ENCODE results near the gene PFN3. TPM values are rescaled to one million over a fixed set of nuclear protein-coding genes. Genes with fewer than 3 reads are reported as not detected.
"Not testable (repeated sequence)": the region's sequence is repeated elsewhere in the genome, so short reads cannot be mapped to it uniquely, and the experiment has no call there.

The PFN3 gene
- polyA plus RNA-seq, 5 donors = not detected

- no peak for DNase-seq
These were observed 38.8 kb downstream of the PFN3 start for GRCh38 chr5:177361418-177362291.

GRCh38 chr5:177360740-177361139 lies 39.7 kb downstream of the PFN3 start:
- not testable (repeated sequence) for DNase-seq

- DNase-seq = no peak
These were observed 40.6 kb downstream of the PFN3 start for GRCh38 chr5:177359860-177360259.

- no peak for DNase-seq
These were observed 41.0 kb downstream of the PFN3 start for GRCh38 chr5:177359451-177359851.

- DNase-seq = no peak
These were observed 42.1 kb downstream of the PFN3 start for GRCh38 chr5:177358370-177358819.

- DNase-seq = peak in 1 of 2 donors; percentile 27
These were observed 42.8 kb downstream of the PFN3 start, which contains the start of gene RGS14 for GRCh38 chr5:177357459-177358351. TSS of gene RGS14 (plus strand) at chr5:177357924. CDS start at chr5:177358025, 101 bp downstream.

- DNase-seq = no peak
These were observed 43.4 kb downstream of the PFN3 start for GRCh38 chr5:177357146-177357458.

GRCh38 chr5:177356746-177357145 lies 43.7 kb downstream of the PFN3 start:
- no peak for DNase-seq

GRCh38 chr5:177355868-177356168 lies 44.6 kb downstream of the PFN3 start:
- no peak for DNase-seq

- no peak for DNase-seq
These were observed 45.1 kb downstream of the PFN3 start for GRCh38 chr5:177355162-177355867.

- DNase-seq = no peak
These were observed 45.8 kb downstream of the PFN3 start for GRCh38 chr5:177354711-177355110.

- no peak for DNase-seq
These were observed 46.2 kb downstream of the PFN3 start for GRCh38 chr5:177354256-177354655.

- DNase-seq = no peak
These were observed 47.4 kb downstream of the PFN3 start for GRCh38 chr5:177353093-177353492.

GRCh38 chr5:177351392-177352329 lies 48.8 kb downstream of the PFN3 start, which contains the start of gene LMAN2:
TSS of gene LMAN2 (minus strand) at chr5:177351668. CDS start at chr5:177351647, 21 bp downstream.
- DNase-seq = peak; percentile 93 to 95

- DNase-seq = no peak
These were observed 49.6 kb downstream of the PFN3 start for GRCh38 chr5:177350776-177351391.

Other genes starting within 250 kb of the PFN3 start
- gene RAB24, start 96.9 kb downstream of the PFN3 start, polyA plus RNA-seq (ENCODE audit: insufficient read depth in 1 of 5, insufficient read length in 5 of 5, low replicate concordance in 1 of 5) = 10 to 100 TPM; 21.0 to 44.5 (median 27.0) TPM
- gene PRELID1, start 96.9 kb downstream of the PFN3 start, polyA plus RNA-seq (ENCODE audit: insufficient read depth in 1 of 5, insufficient read length in 5 of 5, low replicate concordance in 1 of 5) = 100 to 1,000 TPM in 1 of 5 donors, 10 to 100 TPM in 4; 75.9 to 128 (median 93.9) TPM
- gene MXD3, start 88.8 kb downstream of the PFN3 start, polyA plus RNA-seq (ENCODE audit: insufficient read depth in 1 of 5, insufficient read length in 5 of 5, low replicate concordance in 1 of 5) = 10 to 100 TPM; 16.7 to 39.9 (median 30.3) TPM
- 100 to 1,000 TPM in 4 of 5 donors, 10 to 100 TPM in 1; 85.2 to 137 (median 105) TPM for gene LMAN2, start 49.0 kb downstream of the PFN3 start, polyA plus RNA-seq (ENCODE audit: insufficient read depth in 1 of 5, insufficient read length in 5 of 5, low replicate concordance in 1 of 5)
- gene RGS14, start 42.7 kb downstream of the PFN3 start, polyA plus RNA-seq (ENCODE audit: insufficient read depth in 1 of 5, insufficient read length in 5 of 5, low replicate concordance in 1 of 5) = 10 to 100 TPM in 1 of 5 donors, 1 to 10 TPM in 4; 3.6 to 14.0 (median 8.5) TPM
- under 1 TPM in 1 of 5 donors, not detected in 4; 0.51 TPM for gene SLC34A1, start 16.2 kb downstream of the PFN3 start, polyA plus RNA-seq (ENCODE audit: insufficient read depth in 1 of 5, insufficient read length in 5 of 5, low replicate concordance in 1 of 5)
- gene F12, start 8.9 kb upstream of the PFN3 start, polyA plus RNA-seq (ENCODE audit: insufficient read depth in 1 of 5, insufficient read length in 5 of 5, low replicate concordance in 1 of 5) = under 1 TPM in 4 of 5 donors, not detected in 1; 0.09 to 0.40 (median 0.17) TPM
- gene GRK6, start 26.0 kb upstream of the PFN3 start, polyA plus RNA-seq (ENCODE audit: insufficient read depth in 1 of 5, insufficient read length in 5 of 5, low replicate concordance in 1 of 5) = 10 to 100 TPM; 14.8 to 27.7 (median 17.7) TPM
- 1 to 10 TPM in 1 of 5 donors, under 1 TPM in 4; 0.39 to 2.5 (median 0.63) TPM for gene PRR7, start 46.2 kb upstream of the PFN3 start, polyA plus RNA-seq (ENCODE audit: insufficient read depth in 1 of 5, insufficient read length in 5 of 5, low replicate concordance in 1 of 5)
- gene DBN1, start 73.0 kb upstream of the PFN3 start, polyA plus RNA-seq (ENCODE audit: insufficient read depth in 1 of 5, insufficient read length in 5 of 5, low replicate concordance in 1 of 5) = 100 to 1,000 TPM; 121 to 218 (median 139) TPM
- gene PDLIM7, start 96.9 kb upstream of the PFN3 start, polyA plus RNA-seq (ENCODE audit: insufficient read depth in 1 of 5, insufficient read length in 5 of 5, low replicate concordance in 1 of 5) = 100 to 1,000 TPM in 1 of 5 donors, 10 to 100 TPM in 4; 55.0 to 128 (median 85.9) TPM
- 1 to 10 TPM; 5.6 to 6.6 (median 6.4) TPM for gene DOK3, start 109.2 kb upstream of the PFN3 start, polyA plus RNA-seq (ENCODE audit: insufficient read depth in 1 of 5, insufficient read length in 5 of 5, low replicate concordance in 1 of 5)
- 100 to 1,000 TPM in 1 of 5 donors, 10 to 100 TPM in 4; 74.4 to 104 (median 84.1) TPM for gene DDX41, start 116.3 kb upstream of the PFN3 start, polyA plus RNA-seq (ENCODE audit: insufficient read depth in 1 of 5, insufficient read length in 5 of 5, low replicate concordance in 1 of 5)
- gene FAM193B, start 153.9 kb upstream of the PFN3 start, polyA plus RNA-seq (ENCODE audit: insufficient read depth in 1 of 5, insufficient read length in 5 of 5, low replicate concordance in 1 of 5) = 100 to 1,000 TPM in 1 of 5 donors, 10 to 100 TPM in 4; 84.2 to 108 (median 94.9) TPM
- gene TMED9, start 191.5 kb upstream of the PFN3 start, polyA plus RNA-seq (ENCODE audit: insufficient read depth in 1 of 5, insufficient read length in 5 of 5, low replicate concordance in 1 of 5) = 100 to 1,000 TPM; 117 to 180 (median 130) TPM
- 10 to 100 TPM; 17.3 to 30.0 (median 21.2) TPM for gene B4GALT7, start 199.5 kb upstream of the PFN3 start, polyA plus RNA-seq (ENCODE audit: insufficient read depth in 1 of 5, insufficient read length in 5 of 5, low replicate concordance in 1 of 5)

Measured in right lung (tissue), 5 donors.